Omental fat pad (tissue), 4 donors: ENCODE data around the gene NAV2. TPM values are rescaled to one million over a fixed set of nuclear protein-coding genes. Genes with fewer than 3 reads are reported as not detected.
A peak's percentile ranks its signal among the peaks of the same experiment; 100 is the strongest.

ENCODE experiments used
- ATAC-seq: fragments of 150-250 bp; one replicate; pipeline ENCODE4 v1.9.1; 2016; ENCODE audit warnings: mild to moderate bottlenecking, moderate library complexity; ENCODE audit not compliant: low FRiP score
- DNase-seq: peaks from one replicate; pipeline ENCODE4 v3.0.0-alpha.2; 2019; ENCODE audit warnings: low spot score
- total RNA-seq, 4 donors: library from RNA; depleted of rRNA; stranded (reverse); fragments of >200 nt; gene quantifications; one replicate each; pipeline ENCODE4 v1.1.0, GENCODE V29; 2016
- TF ChIP-seq, protein P1 (sequence below), 3 donors: fragments of 450-650 bp; IDR thresholded peaks; one replicate each; pipeline ENCODE4 v1.5.1; 2016 to 2017; ENCODE audit warnings: antibody characterized with exemption in 3 of 3, mild to moderate bottlenecking in 3 of 3, moderate library complexity in 2 of 3

The NAV2 gene
- total RNA-seq, 4 donors from 2014 or later = 6.3 to 41.6 (median 13.0) TPM

DNA sequence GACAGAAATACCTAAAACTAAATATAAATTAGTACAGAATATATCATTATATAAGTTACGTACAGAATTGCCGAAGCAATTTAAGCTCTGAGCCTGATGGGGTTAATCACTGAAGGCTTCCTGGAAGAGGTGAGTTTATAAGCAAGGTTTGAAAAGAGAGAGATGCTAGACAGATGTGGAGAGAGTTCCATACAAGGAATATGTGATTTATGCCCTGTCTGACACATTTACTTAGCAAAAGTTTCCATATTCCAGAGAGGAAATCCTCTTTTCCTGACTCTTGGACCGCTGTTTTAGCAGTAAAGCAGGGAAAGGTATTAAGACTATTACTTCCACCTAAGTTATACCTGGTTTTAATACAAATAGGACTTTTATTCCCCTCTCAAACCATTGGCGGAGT, 382.6 kb downstream of the NAV2 start:
- TF ChIP-seq, protein P1, sequence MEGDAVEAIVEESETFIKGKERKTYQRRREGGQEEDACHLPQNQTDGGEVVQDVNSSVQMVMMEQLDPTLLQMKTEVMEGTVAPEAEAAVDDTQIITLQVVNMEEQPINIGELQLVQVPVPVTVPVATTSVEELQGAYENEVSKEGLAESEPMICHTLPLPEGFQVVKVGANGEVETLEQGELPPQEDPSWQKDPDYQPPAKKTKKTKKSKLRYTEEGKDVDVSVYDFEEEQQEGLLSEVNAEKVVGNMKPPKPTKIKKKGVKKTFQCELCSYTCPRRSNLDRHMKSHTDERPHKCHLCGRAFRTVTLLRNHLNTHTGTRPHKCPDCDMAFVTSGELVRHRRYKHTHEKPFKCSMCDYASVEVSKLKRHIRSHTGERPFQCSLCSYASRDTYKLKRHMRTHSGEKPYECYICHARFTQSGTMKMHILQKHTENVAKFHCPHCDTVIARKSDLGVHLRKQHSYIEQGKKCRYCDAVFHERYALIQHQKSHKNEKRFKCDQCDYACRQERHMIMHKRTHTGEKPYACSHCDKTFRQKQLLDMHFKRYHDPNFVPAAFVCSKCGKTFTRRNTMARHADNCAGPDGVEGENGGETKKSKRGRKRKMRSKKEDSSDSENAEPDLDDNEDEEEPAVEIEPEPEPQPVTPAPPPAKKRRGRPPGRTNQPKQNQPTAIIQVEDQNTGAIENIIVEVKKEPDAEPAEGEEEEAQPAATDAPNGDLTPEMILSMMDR (IDR thresholded peaks at IDR 0.05) = no peak
- DNase-seq (no peak), ATAC-seq (no peak)

GRCh38 chr11:20097319-20098221, 384.9 kb downstream of the NAV2 start:
- DNase-seq (no peak), ATAC-seq (peak; percentile 85)
- TF ChIP-seq, protein P1 (IDR thresholded peaks at IDR 0.05) = no peak

DNA sequence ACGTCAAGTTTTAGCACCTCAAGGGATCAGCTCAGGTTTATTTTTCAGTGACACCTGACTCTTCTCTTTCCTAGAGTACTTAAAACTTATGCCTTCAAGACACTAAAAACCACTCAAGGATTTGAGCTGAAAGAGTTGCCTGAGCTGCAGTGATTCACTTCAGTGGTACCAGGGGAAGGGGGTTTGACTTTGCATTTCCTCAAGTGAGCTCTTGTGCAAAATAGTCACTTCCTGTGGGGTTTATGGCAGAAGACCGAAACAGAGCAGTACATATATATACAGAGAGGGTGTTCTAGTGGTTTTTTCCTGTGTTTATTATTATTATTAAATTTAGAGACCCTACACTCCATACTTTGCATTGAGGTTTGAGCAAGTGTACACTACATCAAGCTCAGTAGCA, 386.9 kb downstream of the NAV2 start:
- DNase-seq (no peak), ATAC-seq (no peak)
- TF ChIP-seq, protein P1 (IDR thresholded peaks at IDR 0.05) = no peak

DNA sequence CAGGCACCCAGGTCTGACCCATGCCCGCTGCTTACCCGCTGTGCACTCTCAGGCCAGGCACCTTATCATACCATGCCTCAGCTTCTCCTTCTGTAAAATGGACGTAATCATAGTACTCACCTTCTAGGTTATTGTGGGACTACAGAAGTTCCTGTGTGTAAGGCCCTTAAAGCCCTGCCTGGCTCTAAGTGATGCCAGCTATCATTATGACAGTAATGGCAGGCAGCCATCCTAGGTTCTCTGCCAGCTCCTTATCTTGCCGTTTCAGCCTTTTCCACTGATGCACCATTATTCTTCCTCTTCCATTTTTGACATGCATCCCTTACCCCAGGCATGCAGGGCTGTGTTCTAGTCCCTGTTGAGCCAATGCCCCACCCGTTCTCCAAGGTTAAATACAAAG, 389.8 kb downstream of the NAV2 start:
- TF ChIP-seq, protein P1 (IDR thresholded peaks at IDR 0.05) = no peak
- DNase-seq (no peak), ATAC-seq (no peak)

- TF ChIP-seq, protein P1 (IDR thresholded peaks at IDR 0.05) = no peak
- ATAC-seq (no peak), DNase-seq (no peak)
These were observed 390.6 kb downstream of the NAV2 start for GRCh38 chr11:20103281-20103680.

DNA sequence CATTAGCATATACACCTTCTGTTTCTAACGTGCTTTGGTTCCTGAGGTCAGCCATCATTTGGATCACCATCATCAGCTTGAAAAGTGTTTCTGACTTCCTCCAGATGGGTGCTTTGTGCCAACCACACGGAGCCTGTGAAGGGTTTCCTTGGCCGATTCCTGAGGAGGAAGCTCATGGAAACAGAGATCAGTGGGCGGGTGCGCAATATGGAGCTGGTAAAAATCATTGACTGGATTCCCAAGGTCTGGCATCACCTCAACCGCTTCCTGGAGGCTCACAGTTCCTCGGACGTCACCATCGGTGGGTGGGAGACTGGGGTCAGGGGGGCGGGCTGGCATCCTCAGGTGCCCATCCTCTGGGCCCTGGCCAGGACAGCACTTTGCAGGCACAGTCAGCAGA, 392.8 kb downstream of the NAV2 start:
- no peak for DNase-seq
- TF ChIP-seq, protein P1 (IDR thresholded peaks at IDR 0.05) = no peak
- no peak for ATAC-seq
